Stomach smooth muscle (tissue), 2 donors: ENCODE results near the gene ESPN.
A peak's percentile ranks its signal among the peaks of the same experiment; 100 is the strongest.
"Not testable (repeated sequence)": the region's sequence is repeated elsewhere in the genome, so short reads cannot be mapped to it uniquely, and the experiment has no call there.

Experiments
- H3K27ac ChIP-seq: one replicate; pipeline ENCODE4 v1.7.0; 2013; ENCODE audit warnings: mild to moderate bottlenecking, low read length, inconsistent platforms
- H3K27me3 ChIP-seq, 2 donors: one replicate each; pipeline ENCODE4 v1.7.0; 2013; ENCODE audit warnings: low read length in 2 of 2; ENCODE audit not compliant: insufficient read depth in 2 of 2, control insufficient read depth in 1 of 2
- H3K36me3 ChIP-seq, 2 donors: one replicate each; pipeline ENCODE4 v1.7.0; 2013; ENCODE audit warnings: low read length in 2 of 2; ENCODE audit not compliant: control insufficient read depth in 2 of 2, insufficient read depth in 2 of 2
- H3K4me1 ChIP-seq: one replicate; pipeline ENCODE4 v1.7.0; 2013; ENCODE audit warnings: low read length; ENCODE audit not compliant: control insufficient read depth, insufficient read depth
- H3K4me3 ChIP-seq, 2 donors: one replicate each; pipeline ENCODE4 v1.7.0; 2013; ENCODE audit warnings: low read length in 2 of 2
- H3K9ac ChIP-seq, 2 donors: one replicate each; pipeline ENCODE4 v1.7.0; 2013; ENCODE audit warnings: low read length in 2 of 2, mild to moderate bottlenecking in 1 of 2
- H3K9me3 ChIP-seq, 2 donors: one replicate each; pipeline ENCODE4 v1.7.0; 2013; ENCODE audit warnings: low read length in 2 of 2; ENCODE audit not compliant: control insufficient read depth in 2 of 2
- donor health status: healthy.
- donor health status: Pancreatic carcinoma.

Gene ESPN

GRCh38 chr1:6392809-6393399 is 31.7 kb upstream of the ESPN start:
- peak overlapping the region; percentile 51 to 65 for H3K4me3 ChIP-seq
- H3K9ac ChIP-seq = peak overlapping the region; percentile 47 to 58
- no peak overlapping the region for H3K27ac ChIP-seq
- peaks cover 16% of the 10 kb centered on the region for H3K4me1 ChIP-seq
- no peaks in the 10 kb centered on the region for H3K27me3 ChIP-seq
- no peaks in the 10 kb centered on the region for H3K36me3 ChIP-seq
- no peaks in the 10 kb centered on the region for H3K9me3 ChIP-seq

- H3K27me3 ChIP-seq = no peaks in the 10 kb centered on the region
- H3K4me3 ChIP-seq = peak within 1 kb of the TSS; percentile 51 to 73
- H3K4me1 ChIP-seq = peaks cover 16% of the 10 kb centered on the region
- peak within 1 kb of the TSS; percentile 47 to 73 for H3K9ac ChIP-seq
- no peaks in the 10 kb centered on the region for H3K36me3 ChIP-seq
- H3K9me3 ChIP-seq = no peaks in the 10 kb centered on the region
- H3K27ac ChIP-seq = peak within 1 kb of the TSS; percentile 85
Measured at GRCh38 chr1:6393400-6394187, 31.0 kb upstream of the ESPN start, which contains the start of gene ACOT7. TSS of gene ACOT7 (minus strand) at chr1:6393767. CDS start at chr1:6393399, 368 bp downstream.

GRCh38 chr1:6395130-6395529 is 29.4 kb upstream of the ESPN start:
- peaks cover 16% of the 10 kb centered on the region for H3K4me1 ChIP-seq
- not testable (repeated sequence) for H3K36me3 ChIP-seq, H3K27ac ChIP-seq, H3K4me3 ChIP-seq, H3K9ac ChIP-seq, H3K27me3 ChIP-seq, H3K9me3 ChIP-seq

GRCh38 chr1:6395781-6396244 is 28.8 kb upstream of the ESPN start:
- peaks cover 16% of the 10 kb centered on the region for H3K4me1 ChIP-seq
- H3K9me3 ChIP-seq, H3K27me3 ChIP-seq, H3K36me3 ChIP-seq, H3K27ac ChIP-seq, H3K9ac ChIP-seq, H3K4me3 ChIP-seq: not testable (repeated sequence)

- H3K4me3 ChIP-seq = no peak overlapping the region
- H3K27me3 ChIP-seq = no peaks in the 10 kb centered on the region
- H3K9ac ChIP-seq = no peak overlapping the region
- no peaks in the 10 kb centered on the region for H3K36me3 ChIP-seq
- H3K4me1 ChIP-seq = peaks cover 15% of the 10 kb centered on the region
- H3K27ac ChIP-seq = no peak overlapping the region
- no peaks in the 10 kb centered on the region for H3K9me3 ChIP-seq
Measured at GRCh38 chr1:6396998-6397397, 27.6 kb upstream of the ESPN start.

GRCh38 chr1:6397844-6398441 is 26.6 kb upstream of the ESPN start:
- Histone ChIP-seq H3K27ac (no peak overlapping the region), H3K36me3 (no peaks in the 10 kb centered on the region), H3K9me3 (no peaks in the 10 kb centered on the region), H3K4me1 (peaks cover 5% of the 10 kb centered on the region), H3K27me3 (no peaks in the 10 kb centered on the region), H3K4me3 (no peak overlapping the region), H3K9ac (no peak overlapping the region)

- Histone ChIP-seq H3K27ac (no peak overlapping the region), H3K9ac (no peak overlapping the region)
Measured at GRCh38 chr1:6399294-6399693, 25.3 kb upstream of the ESPN start.

GRCh38 chr1:6401673-6402072 is 22.9 kb upstream of the ESPN start:
- H3K27me3 ChIP-seq = peaks cover 0 to 2% of the 10 kb centered on the region in 2 donors
- no peak overlapping the region for H3K9ac ChIP-seq

More at GRCh38 chr1:6399294-6399693, 25.3 kb upstream of the ESPN start:
- H3K9me3 ChIP-seq = no peaks in the 10 kb centered on the region
- no peaks in the 10 kb centered on the region for H3K36me3 ChIP-seq
- no peak overlapping the region for H3K4me3 ChIP-seq
- no peaks in the 10 kb centered on the region for H3K27me3 ChIP-seq
- peaks cover 1% of the 10 kb centered on the region for H3K4me1 ChIP-seq

GRCh38 chr1:6408023-6408422 is 16.6 kb upstream of the ESPN start:
- Histone ChIP-seq H3K27me3 (peaks cover 4 to 7% of the 10 kb centered on the region in 2 donors), H3K36me3 (no peaks in the 10 kb centered on the region), H3K9me3 (no peaks in the 10 kb centered on the region), H3K27ac (no peak overlapping the region), H3K4me1 (no peaks in the 10 kb centered on the region), H3K9ac (no peak overlapping the region), H3K4me3 (no peak overlapping the region)

More at GRCh38 chr1:6401673-6402072, 22.9 kb upstream of the ESPN start:
- no peaks in the 10 kb centered on the region for H3K9me3 ChIP-seq
- no peak overlapping the region for H3K4me3 ChIP-seq
- H3K27ac ChIP-seq = no peak overlapping the region
- H3K36me3 ChIP-seq = no peaks in the 10 kb centered on the region
- H3K4me1 ChIP-seq = no peaks in the 10 kb centered on the region

- H3K27ac ChIP-seq = no peak overlapping the region
- H3K9ac ChIP-seq = no peak overlapping the region
- no peaks in the 10 kb centered on the region for H3K4me1 ChIP-seq
- no peak overlapping the region for H3K4me3 ChIP-seq
- peaks cover 4 to 7% of the 10 kb centered on the region in 2 donors for H3K27me3 ChIP-seq
- H3K36me3 ChIP-seq = no peaks in the 10 kb centered on the region
- no peaks in the 10 kb centered on the region for H3K9me3 ChIP-seq
Measured at GRCh38 chr1:6409053-6409452, 15.5 kb upstream of the ESPN start.
